RWPE2 (cell line): ENCODE measurements around the gene ERBB4.

Experiments used
- ATAC-seq: fragments of 200-7000 bp; cut with Tn5 transposase; 3 replicates; pipeline ENCODE4 v1.9.1; 2021; ENCODE audit warnings: low read depth
- DNase-seq: peaks from one replicate; pipeline ENCODE4 v3.0.0-alpha.2; 2020; ENCODE audit warnings: low spot score
- H3K27ac ChIP-seq: fragments of 450-650 bp; 2 replicates; pipeline ENCODE4 v1.5.1; 2017; ENCODE audit warnings: mild to moderate bottlenecking; ENCODE audit not compliant: poor library complexity, severe bottlenecking
- H3K27me3 ChIP-seq: fragments of 250-450 bp; sonication (Bioruptor Pico); 2 replicates; pipeline ENCODE4 v1.5.1; 2021; ENCODE audit warnings: mild to moderate bottlenecking, moderate library complexity; ENCODE audit not compliant: insufficient read depth, poor library complexity, severe bottlenecking
- H3K36me3 ChIP-seq: fragments of 250-450 bp; sonication (Bioruptor Pico); 2 replicates; pipeline ENCODE4 v1.5.1; 2020; ENCODE audit warnings: low read depth, mild to moderate bottlenecking, moderate library complexity
- H3K4me1 ChIP-seq: fragments of 250-450 bp; sonication (Bioruptor Pico); 2 replicates; pipeline ENCODE4 v1.5.1; 2021; ENCODE audit warnings: mild to moderate bottlenecking, moderate library complexity; ENCODE audit not compliant: insufficient read depth, poor library complexity, severe bottlenecking
- H3K4me3 ChIP-seq: fragments of 250-450 bp; sonication (Bioruptor Pico); 2 replicates; pipeline ENCODE4 v1.5.1; 2021; ENCODE audit warnings: mild to moderate bottlenecking, moderate library complexity; ENCODE audit not compliant: severe bottlenecking
- H3K9me3 ChIP-seq: fragments of 250-450 bp; sonication (Bioruptor Pico); 2 replicates; pipeline ENCODE4 v1.5.1; 2021; ENCODE audit warnings: mild to moderate bottlenecking, moderate library complexity; ENCODE audit not compliant: severe bottlenecking
- CTCF ChIP-seq: fragments of 450-650 bp; IDR thresholded peaks from one replicate; pipeline ENCODE4 v1.5.1; 2017; ENCODE audit warnings: mild to moderate bottlenecking, moderate library complexity; ENCODE audit not compliant: poor library complexity, severe bottlenecking

The ERBB4 gene

DNA sequence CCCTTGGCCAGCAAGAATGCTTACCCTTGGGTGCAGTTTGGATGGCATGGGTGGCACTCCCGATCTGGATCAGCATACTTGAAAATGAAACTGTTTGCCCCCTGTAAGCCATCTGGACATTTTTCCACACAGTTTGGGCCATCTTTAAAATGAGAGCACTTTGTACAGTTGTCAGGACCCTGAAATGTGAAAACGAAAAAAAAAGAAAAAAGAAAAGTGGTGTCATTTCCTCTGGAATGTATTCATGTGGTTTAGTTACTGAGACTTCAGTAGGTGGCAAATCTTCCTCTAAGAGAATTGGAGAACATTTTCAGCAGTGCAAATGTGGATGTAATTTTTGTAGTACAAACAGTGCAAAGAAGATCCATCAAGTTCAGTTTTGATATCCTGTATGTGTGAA, 873.3 kb downstream of the ERBB4 start:
- ATAC-seq, result no peak
- no peaks in the 10 kb centered on the region for H3K4me1 ChIP-seq
- no peaks in the 10 kb centered on the region for H3K36me3 ChIP-seq
- H3K9me3 ChIP-seq, result no peaks in the 10 kb centered on the region
- TF ChIP-seq CTCF, result no peak
- H3K27ac ChIP-seq, result no peak overlapping the region
- no peaks in the 10 kb centered on the region for H3K27me3 ChIP-seq
- H3K4me3 ChIP-seq, result no peak overlapping the region
- no peak for DNase-seq

GRCh38 chr2:211664321-211664720, 874.3 kb downstream of the ERBB4 start:
- Histone ChIP-seq H3K27me3 (no peaks in the 10 kb centered on the region), H3K4me1 (no peaks in the 10 kb centered on the region), H3K36me3 (no peaks in the 10 kb centered on the region), H3K27ac (no peak overlapping the region), H3K9me3 (no peaks in the 10 kb centered on the region), H3K4me3 (no peak overlapping the region)
- ATAC-seq (no peak), DNase-seq (no peak)
- TF ChIP-seq CTCF, result no peak

- ATAC-seq, result no peak
Measured at GRCh38 chr2:211654211-211654780, 884.3 kb downstream of the ERBB4 start.

DNA sequence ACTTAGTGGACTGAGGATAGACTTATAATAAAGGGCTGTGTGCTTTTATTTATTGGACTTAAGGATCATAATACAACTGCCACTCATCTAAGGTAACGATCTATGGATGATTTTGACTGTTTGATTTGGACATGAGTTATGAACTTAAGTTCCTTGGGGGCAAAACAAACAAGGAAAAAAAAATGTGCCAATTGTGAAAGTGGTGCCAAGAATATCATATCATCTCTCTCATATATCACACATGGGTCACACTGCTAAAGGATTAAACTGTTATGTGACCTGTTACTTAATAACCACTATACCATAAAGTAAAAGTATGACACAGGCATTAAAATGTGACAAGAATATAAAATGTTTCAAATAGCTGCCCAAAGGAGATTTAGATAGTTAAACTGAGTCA, 886.3 kb downstream of the ERBB4 start:
- ATAC-seq (no peak), DNase-seq (no peak)

More at GRCh38 chr2:211654211-211654780, 884.3 kb downstream of the ERBB4 start:
- Histone ChIP-seq H3K27ac (no peak overlapping the region), H3K36me3 (no peaks in the 10 kb centered on the region), H3K27me3 (no peaks in the 10 kb centered on the region), H3K9me3 (no peaks in the 10 kb centered on the region), H3K4me3 (no peak overlapping the region), H3K4me1 (no peaks in the 10 kb centered on the region)
- DNase-seq, result no peak
- TF ChIP-seq CTCF, result no peak

More for the DNA sequence above, 886.3 kb downstream of the ERBB4 start:
- Histone ChIP-seq H3K27me3 (no peaks in the 10 kb centered on the region), H3K27ac (no peak overlapping the region), H3K4me1 (no peaks in the 10 kb centered on the region), H3K4me3 (no peak overlapping the region), H3K36me3 (no peaks in the 10 kb centered on the region), H3K9me3 (no peaks in the 10 kb centered on the region)
- TF ChIP-seq CTCF, result no peak
